ENCODE results near the gene FNBP1L.
"Not testable (repeated sequence)": the region's sequence is repeated elsewhere in the genome, so short reads cannot be mapped to it uniquely, and the experiment has no call there.

The FNBP1L gene

DNA sequence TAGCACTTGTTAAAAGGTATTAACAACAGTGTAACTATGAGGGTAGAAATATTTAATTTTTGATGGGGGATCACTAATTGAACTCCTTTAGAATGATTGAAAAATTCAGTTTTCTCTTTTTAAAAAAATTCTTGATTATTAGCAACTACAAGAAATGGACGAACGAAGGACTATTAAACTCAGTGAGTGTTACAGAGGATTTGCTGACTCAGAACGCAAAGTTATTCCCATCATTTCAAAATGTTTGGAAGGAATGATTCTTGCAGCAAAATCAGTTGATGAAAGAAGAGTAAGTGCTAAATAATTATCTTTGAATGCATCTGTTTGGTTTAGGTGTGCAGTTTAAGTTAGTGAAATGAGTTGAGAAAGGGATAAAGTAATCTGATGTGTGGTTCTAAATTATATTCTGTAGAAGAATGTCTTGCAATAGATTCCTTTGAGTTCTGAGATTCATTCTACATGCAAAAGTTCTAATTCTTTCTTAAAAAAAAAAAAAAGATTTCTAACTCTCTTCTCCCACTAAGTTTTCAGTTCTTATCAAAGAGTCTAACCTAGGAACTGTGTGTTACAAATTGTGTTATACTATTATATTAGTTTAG, 85.0 kb downstream of the FNBP1L start:
- DNase-seq (ENCODE audit: low read depth in 2 of 2), result no peak

DNA sequence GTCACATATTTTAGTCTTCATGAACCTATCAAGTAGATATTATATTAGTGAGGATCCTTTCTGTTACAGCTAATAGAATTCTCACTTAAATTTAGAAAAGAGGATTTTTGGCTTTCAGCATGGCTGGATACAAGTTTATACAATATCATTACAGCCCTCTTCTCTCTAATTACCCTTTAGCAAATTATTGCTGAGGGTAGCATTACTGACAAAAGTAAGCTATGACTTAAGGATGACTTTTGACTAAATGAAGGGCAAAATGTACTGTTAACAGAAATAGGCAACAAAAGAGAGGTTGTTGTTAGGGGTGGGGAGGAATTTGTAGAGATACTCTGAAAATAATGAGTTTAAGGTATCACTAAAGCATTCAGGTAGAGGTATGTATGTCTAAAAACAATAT, 85.8 kb downstream of the FNBP1L start:
- no peak for DNase-seq (ENCODE audit: low read depth in 2 of 2)

DNA sequence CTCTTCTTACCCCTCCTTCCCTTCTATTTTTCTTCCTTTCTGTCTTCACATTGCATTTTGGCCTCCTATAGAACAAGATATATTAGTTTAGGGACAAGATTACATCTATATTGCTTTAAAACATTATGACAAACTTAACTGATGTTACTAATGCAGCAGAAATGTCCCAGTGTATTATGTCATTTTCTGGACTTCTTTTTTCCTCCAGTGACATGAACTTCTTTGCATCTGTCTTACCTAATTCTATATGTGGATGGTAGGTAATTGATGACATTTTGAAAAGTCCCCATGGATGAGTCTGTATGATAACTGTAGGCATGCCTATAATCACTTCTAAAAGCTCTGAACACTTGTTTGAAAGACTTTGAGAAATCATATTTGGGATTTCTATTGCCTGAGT, 89.5 kb downstream of the FNBP1L start:
- DNase-seq (ENCODE audit: low read depth in 2 of 2), result no peak

DNA sequence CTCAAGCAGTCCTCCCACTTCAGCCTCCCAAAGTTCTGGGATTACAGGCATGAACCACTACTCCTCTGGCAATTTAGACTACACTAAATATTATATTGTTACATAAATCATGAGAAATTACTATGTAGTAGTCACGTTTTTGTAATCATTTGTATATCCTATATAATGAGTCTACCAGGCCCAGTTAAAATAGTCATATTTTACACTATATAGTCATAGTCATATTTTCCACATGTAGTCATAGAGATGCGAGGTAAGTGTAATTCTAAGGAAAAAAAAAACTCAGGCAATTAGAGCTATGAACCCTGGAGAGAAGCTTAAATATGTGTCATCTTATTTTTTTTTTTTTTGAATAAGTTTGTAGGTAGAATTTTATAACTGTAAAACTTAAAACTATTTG, 90.0 kb downstream of the FNBP1L start:
- DNase-seq (ENCODE audit: low read depth in 2 of 2), result no peak

DNA sequence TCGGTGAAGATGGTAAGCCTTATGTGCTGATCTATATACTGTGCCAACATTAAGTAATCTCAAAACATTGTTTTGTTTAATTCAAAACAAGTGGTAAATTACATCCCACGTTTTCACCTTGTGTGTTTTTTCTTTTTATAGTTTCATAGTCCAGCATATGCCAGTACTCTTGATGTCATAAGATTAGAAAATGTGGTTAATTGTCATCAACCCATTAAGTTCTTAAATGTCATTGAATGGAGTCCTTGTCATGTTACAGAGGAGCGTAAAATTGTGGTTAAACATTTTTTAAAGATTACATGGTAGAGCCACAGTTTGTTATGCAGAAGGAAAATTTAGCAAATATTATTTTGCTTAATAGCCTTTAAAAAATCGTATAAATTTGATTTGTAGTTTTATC, 93.1 kb downstream of the FNBP1L start:
- no peak for DNase-seq (ENCODE audit: low read depth in 2 of 2)

DNA sequence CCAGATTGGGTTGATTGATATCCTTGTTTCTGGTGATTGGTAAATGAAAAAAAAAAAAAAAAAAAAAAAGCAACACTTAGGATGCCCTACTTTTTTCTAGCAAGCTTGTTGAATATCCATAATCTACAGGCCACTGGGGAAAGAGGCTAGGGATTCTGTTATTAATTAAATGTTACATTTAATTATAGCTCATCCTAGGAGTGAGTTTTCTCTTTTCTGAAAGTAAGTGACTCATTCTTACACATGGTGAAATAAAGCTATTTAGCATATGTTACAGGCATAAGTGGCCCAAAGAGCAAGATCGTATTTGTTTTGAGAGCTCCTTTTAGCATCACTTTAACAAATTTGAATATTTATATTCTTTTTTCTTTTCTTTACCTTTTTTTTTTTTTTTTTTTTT, 94.5 kb downstream of the FNBP1L start:
- no peak for DNase-seq (ENCODE audit: low read depth in 2 of 2)

DNA sequence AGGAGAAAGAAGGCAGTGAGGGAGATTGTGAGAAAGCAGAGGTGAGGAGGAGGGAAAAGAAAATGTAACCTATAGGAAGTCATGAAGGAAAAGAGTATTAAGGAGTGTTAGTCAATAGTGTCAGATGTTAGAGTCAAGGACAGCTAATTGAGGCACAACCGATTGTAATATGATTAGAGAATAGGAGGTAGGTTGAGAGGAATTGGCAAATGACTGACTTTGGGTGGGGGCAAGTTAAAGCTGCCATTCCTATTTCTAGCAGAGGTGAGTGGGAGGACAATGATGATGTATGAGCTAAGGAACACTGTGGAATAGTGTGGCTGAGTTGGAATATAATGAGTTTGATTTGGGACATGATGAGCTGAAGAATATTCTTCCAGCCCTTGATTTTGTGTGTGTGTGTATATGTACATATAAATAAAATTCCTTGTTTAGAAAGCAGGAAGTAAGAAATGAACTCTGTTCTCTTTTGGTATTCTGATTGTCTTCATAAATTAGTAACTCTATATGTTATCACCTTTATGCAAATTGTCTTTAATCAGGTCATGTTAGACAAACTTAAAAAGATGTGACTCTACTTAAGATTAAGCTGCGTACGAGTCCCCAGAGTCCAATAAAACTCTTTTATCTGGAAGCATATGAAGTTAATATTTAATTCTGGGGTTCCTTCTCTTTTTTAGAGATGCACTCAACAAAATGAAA, 98.4 kb downstream of the FNBP1L start:
- no peak for DNase-seq (ENCODE audit: low read depth in 2 of 2)

DNA sequence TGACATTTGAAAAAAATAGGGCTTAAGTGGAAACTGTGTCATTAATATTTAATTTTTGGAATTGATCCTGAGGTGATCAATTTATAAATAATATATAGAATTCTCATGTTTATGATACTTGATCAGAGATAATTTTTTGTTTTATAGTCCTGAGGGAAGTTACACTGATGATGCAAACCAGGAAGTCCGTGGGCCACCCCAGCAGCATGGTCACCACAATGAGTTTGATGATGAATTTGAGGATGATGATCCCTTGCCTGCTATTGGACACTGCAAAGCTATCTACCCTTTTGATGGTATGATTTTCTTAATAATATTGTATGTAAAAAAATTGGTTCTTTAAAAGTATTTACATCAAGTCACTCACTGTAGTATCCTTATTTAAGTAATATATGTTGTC, 101.2 kb downstream of the FNBP1L start:
- no peak for DNase-seq (ENCODE audit: low read depth in 2 of 2)

DNA sequence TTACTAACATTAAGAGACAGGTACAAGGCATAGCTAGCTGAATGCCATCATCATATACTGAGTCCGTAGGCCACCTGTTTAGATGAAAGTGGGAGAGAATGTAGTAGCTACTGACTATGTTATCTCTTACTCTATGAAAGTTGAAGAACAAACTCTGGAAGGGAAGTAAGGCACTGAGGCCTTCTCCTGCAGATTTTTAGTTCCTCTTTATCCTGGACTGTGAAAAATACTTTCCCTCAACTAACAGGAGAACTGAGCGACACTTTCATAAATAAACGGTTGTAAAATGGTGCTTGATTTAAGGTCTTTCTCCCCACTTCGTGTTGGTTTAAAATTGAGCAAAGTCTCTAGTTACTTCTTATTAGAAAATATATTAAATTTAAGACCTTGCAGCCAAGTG, 101.9 kb downstream of the FNBP1L start:
- DNase-seq (ENCODE audit: low read depth in 2 of 2), result no peak

DNA sequence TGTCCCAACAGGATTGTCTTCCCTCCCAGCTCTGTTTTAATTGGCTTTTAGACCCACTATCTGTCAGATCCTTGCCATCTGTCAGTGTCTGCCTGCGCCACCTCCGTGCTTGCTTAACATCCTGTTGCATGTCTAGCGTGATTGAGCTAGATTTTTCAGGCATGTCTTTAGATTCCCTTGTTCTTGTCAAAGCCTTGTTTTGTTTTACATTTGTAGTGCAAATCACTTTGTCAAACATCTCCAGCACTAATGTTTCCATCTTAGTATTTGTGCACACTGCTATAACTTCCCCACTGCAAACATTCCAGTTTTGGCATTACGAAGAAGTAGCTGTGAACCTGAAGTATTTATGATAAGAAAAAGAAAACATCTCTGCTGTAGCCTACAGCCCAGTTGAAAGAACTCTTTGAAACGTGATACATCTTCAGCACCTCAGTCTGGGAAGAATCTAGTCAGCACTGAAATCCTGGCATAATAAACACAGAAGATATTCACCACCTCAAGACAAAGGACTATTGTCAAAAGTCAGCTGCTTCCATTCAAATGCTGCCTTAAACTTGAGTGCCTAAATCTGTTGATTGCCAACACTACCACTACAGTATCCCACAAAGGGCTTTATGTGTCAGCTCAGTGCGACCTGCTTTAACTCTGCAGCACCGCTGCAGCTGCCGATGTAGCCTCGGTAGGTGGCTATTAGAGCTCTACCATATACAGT, 105.0 kb downstream of the FNBP1L start:
- DNase-seq (ENCODE audit: low read depth in 2 of 2), result no peak

DNA sequence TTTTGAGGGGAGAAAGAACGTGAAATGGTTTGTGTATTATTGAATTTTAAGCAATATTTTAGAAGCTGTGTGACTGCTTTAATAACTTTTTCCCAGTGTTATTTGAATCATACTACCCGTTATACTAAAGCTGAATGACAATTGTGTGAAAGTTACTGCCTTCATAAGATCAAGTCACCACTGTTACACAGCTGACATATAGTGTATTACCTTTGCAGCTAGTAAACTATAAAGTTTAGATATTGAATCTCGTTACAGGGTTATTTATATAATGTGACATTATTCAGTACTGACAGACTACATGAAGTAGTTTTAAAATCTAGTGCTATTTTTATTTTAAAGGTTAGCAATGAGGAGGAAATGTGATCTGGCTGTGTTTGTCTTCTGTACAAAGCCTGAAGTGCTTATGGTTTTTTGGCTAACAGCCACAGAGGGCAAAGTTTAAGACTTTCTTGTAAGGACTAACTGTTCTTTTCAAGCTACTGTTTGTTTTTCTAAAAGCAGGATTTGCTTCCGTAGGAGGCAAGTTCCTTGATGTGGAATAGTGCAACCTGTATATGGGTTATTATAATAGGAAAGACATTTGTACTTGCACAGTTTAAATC, 106.1 kb downstream of the FNBP1L start:
- not testable (repeated sequence) for DNase-seq (ENCODE audit: low read depth in 2 of 2)

DNA sequence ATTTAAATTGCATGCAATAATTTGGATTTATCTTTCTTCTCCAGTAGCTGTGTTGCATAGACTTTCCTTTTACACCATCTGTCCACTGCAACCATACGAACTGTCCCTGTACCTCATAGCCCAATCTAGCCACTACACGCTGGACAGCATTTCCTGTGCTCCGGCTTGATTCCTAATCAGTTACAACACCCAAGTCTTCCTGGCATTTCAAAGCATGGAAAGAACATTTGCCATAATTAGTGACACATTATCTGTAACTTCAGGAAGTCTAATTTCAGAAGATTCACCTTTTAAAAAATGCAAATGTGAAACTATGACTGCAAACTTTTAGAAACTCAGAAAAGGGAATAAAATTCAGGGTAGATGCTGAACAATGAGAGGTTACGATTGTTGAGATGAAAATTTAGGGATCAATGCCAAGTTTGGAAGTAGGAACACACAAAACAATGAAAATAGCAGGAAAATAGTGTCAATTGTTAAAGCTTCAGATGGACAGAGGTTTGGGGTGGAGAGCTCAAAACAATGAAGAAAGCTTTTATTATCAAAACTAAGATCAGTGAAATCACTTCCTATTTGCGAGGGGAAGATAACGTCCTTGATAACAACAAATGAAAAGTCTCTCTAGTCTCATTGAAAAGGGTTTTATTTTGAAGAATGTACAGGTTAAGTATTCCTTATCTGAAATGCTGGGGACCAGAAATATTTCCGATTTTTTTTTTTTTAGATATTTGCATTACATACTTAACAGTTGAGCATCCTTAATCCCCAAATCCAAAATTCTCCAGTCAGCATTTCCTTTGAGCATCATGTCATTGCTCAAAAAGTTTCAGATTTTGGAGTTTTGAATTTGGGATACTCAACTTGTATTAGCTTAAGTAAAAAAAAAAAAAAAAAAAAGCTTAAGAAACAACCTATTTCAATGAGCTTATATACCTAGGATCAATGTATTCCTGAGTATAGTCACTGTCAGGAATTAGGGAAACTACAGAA, 107.3 kb downstream of the FNBP1L start:
- DNase-seq (ENCODE audit: low read depth in 2 of 2), result no peak

DNA sequence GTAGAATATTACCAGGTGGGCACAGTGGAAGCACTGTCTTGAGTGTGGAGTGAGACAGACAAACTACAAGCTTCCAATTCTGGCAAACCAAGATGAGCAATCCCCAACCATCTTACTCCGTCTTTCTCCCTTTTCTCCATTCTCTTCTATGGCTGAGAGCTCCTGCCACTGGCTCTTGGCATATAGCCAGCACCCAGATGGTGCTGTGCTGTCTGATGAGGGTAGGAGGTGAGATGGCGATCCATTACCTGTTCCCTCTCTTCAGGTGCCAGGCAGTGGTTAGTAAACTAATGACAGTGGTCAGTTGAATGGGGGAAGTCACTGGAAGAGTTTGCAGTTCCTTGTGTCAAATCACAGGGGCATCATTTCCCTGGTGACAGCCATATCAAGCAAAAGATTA, 108.4 kb downstream of the FNBP1L start:
- DNase-seq (ENCODE audit: low read depth in 2 of 2), result no peak

DNA sequence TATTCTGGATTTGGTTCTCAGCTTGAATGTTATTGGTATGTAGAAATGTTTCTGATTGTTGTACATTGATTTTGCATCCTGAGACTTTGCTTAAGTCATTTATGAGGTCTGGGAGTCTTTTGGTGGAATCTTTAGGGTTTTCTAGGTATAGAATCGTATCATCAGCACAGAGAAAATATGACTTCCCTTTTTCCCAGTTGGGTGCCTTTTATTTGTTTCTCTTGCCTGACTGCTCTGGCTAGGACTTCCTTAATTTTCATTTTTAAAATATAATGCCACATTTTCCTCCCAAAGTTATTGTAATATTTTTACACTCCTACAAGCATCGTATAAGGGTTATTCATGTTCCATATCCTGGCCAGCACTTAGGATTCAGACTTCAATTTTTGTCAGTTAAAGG, 111.1 kb downstream of the FNBP1L start:
- no peak for DNase-seq (ENCODE audit: low read depth in 2 of 2)

DNA sequence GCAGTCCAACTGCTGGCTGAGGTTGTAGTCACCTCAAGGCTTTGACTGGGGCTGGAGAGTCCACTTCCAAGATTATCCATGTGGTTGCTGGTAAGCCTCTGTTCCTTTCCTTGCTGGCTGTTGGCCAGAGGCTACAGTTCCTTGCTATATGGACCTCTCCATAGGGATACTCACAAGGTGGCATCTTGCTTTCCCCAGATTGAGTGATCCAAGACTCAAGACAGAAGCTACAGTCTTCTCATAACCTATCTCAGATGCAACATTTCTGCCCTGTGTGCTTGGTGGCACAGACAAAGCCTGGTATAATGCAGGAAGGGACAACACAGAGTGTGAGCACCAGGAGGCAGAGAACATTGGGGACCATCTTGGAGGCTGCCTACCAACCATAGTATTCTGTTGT, 111.8 kb downstream of the FNBP1L start:
- no peak for DNase-seq (ENCODE audit: low read depth in 2 of 2)

DNA sequence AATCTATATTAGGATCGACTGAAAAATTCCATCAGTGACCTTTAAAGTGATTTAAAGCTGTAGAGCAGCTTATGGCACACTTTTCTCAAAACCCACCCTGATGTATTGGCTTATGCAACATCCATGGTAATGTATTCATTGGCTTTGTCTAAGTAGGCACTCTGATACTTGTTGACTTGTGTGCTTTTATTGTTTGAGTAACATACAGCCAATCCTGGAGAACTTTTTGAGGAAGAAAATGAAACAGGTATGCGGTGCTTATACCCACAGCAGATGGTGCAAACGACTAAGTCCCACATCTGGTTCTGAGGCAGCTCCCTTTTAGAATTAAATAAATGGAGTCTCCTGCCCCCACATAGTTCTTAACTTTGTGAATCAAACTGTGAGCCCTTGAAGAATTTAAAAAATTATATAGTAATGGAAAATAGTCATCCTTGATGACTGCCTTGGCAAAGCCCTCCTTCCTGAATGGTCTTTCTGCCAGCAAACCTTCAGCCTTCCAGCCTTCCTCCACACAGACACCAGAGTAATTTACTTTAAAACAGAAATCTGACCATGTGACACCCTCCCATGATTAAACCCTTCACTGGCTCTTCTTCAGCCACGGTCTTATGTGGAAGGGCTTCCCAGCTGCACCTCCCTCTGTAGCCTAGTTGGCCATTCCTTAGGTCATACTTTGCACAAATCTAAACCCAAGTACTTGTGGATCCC, 117.7 kb downstream of the FNBP1L start:
- DNase-seq (ENCODE audit: low read depth in 2 of 2), result no peak

DNA sequence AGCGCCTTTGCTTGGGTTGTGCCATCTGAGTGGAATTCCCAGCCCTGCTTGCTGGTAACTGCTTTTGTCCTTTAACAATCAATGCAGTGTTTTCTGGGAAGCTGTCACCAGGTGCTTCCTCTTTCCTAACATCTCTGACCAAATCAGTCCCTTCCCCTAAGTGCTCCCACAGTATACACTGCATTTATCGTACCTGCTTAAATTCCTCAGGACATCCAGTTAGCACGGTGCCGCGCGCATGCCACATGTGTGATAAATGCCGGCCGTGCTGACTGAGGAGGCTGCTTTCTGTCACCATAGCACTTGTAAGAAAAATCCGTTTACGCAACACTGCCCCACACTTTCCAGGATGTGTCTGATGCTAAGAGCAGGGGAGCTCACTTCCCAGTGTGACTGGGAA, 118.3 kb downstream of the FNBP1L start:
- no peak for DNase-seq (ENCODE audit: low read depth in 2 of 2)

DNA sequence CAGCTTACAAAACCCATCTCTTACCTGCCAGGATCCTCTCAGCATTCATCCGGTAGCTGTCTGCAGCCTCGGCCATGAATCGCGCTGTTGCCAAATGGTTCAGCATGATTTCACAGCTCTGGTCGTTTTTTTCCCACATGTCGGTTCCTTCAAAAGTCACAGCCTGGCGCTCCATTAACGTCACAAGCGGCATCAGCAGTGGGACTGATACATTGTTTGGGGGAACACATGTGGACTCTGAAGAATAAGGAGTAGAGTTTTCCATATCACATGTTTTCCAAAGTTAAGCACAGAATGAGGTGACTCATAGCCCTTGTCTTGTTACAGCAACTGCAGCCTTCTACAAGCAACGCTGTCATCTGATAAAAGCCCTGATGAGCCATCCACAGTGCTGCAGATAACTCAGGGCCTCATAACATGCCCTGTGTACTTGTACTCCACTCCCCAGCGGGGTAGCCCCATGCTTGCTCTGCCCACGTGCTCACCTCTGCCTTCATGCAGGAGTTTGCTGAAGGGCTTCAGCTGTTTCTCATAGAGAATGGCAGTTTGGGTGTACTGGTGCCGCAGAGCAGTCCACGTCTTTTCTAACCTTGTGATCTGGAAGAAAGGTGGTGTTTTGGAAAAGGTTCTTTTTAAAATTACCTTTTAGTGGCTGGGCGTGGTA, 119.5 kb downstream of the FNBP1L start:
- no peak for DNase-seq (ENCODE audit: low read depth in 2 of 2)

DNA sequence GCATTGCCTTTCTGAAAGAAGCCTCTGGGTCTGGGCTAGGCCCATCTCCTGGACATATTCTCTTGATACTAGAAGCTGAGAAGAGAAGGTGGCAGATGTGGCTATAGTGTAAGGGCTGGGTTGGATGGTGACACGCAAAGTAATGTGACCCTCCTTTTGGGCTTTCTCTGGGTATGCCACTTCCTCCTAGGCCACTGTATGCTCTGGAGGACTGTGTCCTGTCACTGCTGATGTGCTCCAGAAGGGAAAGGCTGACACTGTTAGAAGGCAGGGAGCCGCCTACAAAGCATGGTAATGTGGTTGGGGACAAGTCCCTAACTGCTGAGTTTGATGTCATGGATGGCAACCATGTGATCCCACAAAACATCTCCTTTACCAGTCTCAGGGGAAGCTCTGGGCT, 121.6 kb downstream of the FNBP1L start:
- no peak for DNase-seq (ENCODE audit: low read depth in 2 of 2)

DNA sequence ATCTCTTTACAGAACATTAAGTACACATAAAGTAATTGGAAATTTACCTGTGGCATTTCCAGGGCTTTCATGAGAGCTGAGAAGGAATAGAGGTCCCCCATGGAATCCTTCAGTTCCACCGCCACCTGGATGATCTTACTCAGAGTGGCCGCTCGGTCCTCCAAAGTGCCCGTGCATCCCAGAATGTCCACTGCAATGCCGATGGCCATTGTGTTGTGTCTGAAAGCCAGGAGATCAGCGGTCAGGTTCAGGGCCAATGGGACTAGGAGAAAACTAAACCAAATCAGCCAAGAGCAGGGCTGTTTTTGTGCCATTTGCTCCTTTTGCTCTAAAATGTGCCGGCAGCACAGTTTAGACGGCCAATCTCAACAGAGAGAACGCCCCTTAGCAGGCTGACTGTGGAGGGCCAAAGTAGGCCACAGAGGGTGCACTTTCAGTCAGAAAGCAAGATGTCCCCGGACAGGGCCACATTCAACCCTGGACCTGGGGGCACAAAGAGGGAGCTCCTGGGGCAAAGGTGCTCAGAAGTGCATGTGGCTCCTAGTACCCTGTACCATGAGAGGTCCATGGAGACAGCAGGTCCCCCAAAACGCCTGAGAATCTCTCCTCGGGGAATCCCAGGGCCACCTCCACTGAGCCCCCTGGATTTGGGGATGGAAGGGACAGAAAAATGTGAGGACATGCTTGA, 123.8 kb downstream of the FNBP1L start:
- no peak for DNase-seq (ENCODE audit: low read depth in 2 of 2)

Measured in stimulated activated CD8-positive, alpha-beta memory T cell treated with anti-CD3 and anti-CD28 coated beads, Interleukin-2, amount 100 ng/mL, for 48 hours (primary cell).